Stimulated activated CD8-positive, alpha-beta memory T cell treated with anti-CD3 and anti-CD28 coated beads, Interleukin-4, amount 100 ng/mL, for 4 hours (primary cell): ENCODE data around the gene VOPP1.
"Not testable (repeated sequence)": the region's sequence is repeated elsewhere in the genome, so short reads cannot be mapped to it uniquely, and the experiment has no call there.

Experiments used
- DNase-seq, 2 donors: peaks; one replicate each; pipeline ENCODE4 v3.0.0-alpha.2; 2020; ENCODE audit warnings: low read depth in 2 of 2, low spot score in 1 of 2

The VOPP1 gene

DNA sequence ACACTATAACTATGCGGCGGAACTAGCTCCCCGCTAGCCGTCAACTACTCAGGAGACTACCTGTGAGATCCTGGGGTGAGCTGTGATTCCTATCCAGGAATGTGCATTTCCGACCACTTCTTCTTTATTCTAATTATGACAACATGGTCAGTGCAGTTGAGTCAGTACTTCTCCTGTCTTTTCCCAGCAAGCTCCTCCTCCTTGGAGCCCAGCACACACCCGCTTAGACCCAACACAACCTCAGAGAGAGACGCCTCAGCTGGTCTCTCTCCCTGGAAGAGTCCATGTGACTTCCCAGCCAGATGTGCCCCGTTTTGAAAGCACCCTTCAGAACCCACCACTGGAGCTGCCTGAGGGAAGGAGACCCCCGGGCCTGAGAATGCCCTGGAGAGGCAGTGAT is 100.7 kb downstream of the VOPP1 start:
- DNase-seq, result not testable (repeated sequence)

DNA sequence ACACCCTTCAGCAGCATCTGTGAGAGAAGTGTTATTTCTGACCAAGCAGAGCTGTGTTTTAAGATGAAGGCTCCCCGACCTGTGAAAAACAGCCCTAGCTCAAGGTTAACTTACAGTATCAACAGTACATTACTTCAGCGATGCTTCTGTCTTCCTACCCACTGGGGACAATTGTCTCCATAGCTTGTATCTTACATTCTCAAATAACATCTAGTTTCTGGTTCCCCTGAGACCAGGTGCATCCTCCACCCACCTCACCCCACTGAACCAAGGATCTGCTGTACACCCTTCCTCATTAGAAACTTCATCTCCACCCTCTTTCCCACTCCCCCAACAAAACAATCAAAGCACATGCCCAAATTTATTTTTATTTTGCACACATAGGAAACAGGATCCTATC is 102.0 kb downstream of the VOPP1 start:
- no peak for DNase-seq

DNA sequence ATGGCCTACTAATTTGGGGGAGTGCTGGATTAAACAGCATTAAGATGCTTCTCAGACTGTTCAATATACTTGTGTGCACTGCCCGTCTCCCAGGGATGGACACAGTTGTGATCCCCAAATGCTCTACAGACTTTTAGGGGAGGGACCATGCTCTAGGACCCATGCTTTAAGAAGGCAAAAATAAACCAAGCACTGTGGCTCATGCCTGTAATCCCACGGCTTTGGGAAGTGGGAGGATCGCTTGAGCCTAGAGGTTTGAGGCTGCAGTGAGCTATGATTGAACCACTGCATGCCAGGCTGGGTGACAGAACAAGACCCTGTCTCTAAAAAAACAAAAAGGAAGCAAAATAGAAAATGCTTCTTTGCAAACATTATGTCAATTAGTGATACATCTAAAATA is 102.6 kb downstream of the VOPP1 start:
- DNase-seq, result no peak

DNA sequence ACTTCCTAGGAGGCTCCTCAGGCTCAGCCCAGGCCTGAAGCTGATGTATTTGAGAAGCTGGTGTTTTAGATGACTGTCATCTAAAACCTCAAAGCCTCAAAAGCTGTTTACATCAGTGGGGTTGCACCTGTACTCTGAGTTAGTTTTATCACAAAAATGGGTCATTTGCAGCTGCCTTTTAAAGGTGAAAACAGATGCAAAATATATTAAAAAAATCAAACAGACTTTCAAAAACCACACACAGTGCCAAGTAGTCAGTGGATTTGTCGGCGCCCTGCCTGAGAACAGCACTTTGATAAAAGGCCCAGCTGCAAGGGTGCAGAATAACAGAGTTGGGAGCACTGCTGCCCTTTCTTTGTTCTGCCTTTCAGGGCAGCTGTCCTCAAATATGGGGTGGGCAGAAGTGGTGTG is 103.0 kb downstream of the VOPP1 start:
- DNase-seq, result no peak

DNA sequence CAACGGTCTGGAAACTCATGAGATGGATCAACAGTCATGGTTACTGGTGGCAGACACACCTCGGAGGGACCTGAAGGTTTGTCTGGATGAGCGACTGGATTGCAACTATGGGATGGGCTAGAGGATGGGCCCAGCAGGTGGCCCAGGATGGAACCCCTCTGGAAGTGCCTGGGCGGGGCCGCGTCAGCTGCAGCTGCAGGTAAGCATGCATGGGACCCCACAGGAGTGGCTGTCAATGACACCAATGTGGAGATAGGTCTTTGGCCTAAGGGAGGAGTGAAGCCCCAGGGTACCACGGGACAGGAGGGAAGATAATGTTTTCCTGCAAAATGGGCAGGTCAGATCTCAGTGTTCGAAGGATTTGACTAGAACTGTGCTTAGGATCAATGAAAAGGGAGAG is 103.8 kb downstream of the VOPP1 start:
- DNase-seq, result no peak

DNA sequence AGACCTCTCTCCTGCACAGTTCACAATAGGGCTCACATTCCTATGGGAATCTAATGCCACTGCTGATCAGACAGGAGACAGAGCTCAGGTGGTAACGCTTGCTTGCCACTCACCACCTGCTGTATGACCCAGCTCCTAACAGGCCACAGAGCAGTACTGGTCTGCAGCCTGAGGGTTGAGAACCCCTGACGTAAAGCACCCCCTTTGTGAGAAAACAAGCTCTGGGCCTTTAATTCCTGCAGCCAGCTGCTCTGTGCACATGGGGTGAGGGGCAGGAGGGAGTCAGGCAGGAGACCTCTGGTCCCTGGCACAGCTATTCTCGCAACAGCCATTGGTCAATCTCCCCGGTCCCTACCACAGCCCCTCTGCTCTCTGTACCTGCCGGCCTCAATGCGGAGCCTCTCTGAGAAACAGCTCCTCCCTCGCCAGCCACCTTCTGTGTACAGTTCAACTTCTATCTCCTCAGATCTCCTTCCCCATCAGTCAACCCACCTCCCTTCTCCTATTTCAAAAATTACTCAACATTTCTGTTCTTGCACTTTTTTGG is 105.2 kb downstream of the VOPP1 start:
- DNase-seq, result no peak

DNA sequence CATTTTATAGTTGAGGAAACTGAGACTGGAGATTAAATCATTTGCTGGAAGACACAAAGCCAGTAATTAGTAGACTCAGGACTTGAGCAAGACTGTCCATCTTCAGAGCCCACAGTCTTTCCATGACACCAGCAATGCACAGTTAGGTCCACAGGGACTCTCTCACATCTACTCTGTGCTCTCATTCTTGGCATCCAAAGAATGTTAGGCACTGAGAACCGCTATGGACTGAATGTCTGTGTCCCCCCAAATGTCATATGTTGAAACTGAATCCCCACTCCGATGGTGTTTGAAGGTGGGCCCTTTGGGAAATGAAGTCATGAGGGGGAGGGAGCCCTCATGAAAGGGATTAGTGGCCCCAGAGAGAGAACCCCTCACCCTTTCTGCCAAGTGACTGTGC is 106.6 kb downstream of the VOPP1 start:
- DNase-seq, result no peak

GRCh38 chr7:55464422-55464821 is 107.9 kb downstream of the VOPP1 start:
- no peak for DNase-seq

DNA sequence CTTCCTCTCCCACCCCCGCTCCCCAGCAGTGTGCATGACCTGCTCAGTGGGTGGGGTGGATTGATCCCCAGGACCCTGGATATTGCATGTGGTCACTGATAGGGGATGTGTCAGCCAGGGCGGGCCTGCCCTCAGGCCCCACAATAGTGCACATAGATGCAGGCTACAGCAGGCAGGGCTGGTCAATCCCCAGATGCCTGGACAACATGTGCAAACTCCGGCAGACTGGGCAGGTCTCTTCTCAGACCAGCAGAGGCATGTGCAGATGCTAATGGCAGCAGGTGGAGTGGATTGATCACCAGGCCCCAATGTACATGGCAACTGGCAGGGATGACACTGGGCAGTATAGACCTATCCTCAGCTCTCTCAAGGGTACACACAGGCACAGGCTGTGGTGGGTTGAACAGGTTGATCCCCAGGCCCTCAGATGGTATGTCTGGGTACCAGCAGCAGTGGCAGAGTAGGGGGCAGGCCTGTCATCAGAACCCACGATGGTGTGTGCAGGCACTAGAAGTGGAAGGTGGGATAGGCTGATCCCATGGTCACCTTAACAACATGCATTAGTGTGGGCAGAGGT is 108.5 kb downstream of the VOPP1 start:
- DNase-seq, result no peak

DNA sequence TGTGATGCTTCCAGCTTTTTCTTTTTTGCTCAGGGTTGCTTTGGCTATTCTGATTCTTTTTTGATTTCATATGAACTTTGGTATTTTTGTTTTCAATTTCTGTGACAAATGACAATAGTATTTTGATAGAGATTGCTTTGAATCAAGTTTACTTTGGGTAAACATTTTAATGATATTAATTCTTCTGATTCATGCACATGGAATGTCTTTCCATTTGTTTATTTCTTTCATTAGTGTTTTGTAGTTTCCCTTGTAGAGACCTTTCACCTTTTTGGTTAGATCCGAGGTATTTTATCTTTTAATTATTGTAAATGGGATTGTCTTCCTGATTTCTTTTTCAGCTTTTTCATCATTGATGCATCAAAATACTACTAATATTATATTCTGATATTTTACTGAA is 114.0 kb downstream of the VOPP1 start:
- DNase-seq, result no peak

- no peak for DNase-seq
Measured at GRCh38 chr7:55457801-55458200, 114.5 kb downstream of the VOPP1 start.

- DNase-seq, result no peak
Measured at GRCh38 chr7:55452971-55453370, 119.3 kb downstream of the VOPP1 start.

DNA sequence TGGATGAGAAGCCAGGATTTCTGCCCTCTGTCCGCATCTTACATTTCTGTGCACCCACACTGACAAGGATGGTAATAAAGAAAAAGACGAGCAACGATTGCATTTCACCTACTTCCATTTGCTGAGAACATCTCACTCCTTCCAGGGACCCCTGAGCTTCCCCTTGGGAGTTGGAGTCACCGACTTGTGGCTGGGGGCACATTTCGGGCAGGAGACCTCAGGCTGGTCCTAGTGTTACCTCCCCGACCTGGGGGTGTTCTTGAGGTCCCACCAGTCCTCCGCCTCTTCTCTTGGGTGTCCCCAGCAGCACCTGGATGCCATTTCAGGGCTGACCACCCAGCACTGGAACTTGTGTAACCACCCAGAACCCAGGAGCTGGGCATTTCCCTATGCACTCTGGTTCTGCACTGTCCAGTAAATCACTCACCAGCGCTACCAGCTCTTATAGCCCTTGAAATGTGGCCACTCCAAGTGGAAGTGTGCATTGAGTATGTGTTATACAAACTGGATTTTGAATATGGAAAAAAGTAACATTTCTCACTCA is 122.2 kb downstream of the VOPP1 start:
- DNase-seq, result no peak

DNA sequence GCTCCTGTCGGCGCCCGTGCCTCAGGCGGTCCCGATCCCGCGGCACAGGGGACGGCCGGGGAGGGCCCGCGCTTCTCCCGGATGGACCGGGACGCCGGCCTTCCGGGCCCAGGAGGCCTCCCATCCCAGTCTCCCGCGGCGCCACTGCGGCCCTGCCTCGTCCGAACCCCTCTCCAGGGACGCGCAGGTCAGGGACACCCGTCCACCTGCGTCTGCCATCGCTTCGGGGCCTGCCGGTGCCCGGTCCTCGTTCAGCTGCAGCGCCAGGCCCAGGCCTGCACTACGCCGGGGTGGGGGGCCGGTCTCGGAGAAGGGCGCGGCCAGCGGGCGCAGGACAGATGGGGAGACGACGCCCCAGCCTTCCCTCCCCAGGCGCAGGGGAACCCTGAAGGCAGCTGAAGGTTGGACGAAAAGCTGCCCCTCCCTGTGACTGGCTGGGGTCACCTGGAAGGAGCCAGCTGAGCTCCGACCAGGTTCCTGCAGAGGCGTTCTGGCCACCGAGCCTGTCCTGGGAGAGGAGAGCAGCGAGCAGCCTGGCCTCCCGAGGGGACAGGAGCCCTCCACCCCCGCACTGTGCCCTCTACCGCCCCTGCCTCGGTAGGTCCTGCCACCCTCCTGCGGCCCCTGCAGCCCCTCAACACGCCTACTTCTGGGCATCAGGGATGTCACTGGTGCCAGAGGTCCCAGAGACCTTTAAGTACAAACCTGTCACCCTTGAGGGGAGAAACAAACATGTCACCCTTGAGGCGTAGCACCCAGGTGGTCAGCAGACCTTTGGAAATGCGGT is 122.9 kb downstream of the VOPP1 start:
- no peak for DNase-seq

GRCh38 chr7:55448526-55448925 is 123.8 kb downstream of the VOPP1 start:
- DNase-seq, result no peak

DNA sequence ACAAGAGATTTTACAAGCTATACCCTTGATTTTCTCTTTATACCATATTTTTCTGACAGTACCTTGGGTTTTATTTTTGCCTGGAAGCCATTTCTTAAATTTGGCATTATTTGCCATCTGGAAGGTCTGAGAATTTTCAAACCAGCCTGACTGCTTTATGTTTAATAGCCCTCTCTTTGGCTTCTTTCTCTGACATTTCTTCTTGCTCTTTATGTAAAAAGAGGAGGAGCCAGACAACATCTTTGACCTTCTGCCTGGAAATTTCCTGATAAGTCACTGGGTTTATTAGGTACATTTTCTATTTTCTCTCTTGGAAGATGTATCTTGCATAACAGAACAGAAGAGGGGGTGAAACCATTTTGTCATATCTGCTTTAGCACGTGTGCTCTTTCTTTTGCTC is 127.5 kb downstream of the VOPP1 start:
- no peak for DNase-seq

- no peak for DNase-seq
Measured at GRCh38 chr7:55441774-55442522, 130.4 kb downstream of the VOPP1 start.

DNA sequence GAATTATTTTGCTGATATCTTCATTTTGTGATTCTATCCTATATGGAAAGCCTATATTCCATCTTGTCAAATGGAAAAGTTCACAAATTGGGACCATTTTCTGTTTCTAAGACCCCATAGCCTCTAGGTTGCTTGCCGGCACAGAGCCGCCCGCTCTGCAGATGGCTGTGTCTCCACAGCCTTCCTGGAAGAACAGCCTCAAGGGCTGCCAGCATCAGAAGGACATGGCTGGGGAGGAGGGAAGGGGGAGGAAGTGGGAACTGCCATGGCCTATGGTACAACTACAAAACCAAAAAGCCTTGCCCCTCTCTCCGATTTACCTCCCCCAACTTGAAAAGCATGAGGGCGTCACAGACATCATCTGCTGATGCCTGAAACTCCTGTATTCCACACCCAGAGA is 131.3 kb downstream of the VOPP1 start:
- no peak for DNase-seq

DNA sequence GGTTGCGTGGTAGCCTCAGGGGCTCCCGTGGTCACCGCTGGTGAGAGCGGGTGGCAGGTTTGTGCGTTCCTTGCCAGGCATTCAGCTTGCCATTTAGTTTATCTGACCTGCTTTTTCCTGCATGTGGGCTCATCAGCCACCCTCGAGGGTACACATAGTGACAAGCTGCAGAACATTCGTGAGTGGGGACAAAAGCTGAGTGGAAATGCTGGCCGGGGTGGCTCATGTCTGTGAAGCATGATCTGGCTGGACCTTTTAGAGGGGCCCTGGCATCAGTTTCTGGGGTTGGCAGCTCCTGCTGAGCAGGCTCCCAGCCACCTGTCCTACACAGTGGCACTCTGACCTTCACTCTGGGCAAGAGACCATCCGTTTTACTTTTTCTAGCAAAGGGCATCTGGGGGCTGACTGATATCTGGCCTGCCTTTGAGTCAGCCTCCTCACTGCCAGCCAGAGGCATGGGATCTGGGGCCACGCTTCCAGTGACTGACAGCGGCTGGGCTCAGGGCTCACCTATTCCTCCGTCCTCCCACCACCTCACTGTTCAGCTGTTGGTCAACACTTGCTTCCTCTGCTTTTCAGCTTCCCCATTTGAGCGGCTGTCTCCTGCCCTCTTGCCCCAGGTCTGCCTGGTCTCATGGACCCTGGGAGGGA is 132.1 kb downstream of the VOPP1 start:
- DNase-seq, result no peak

- DNase-seq, result no peak
Measured at GRCh38 chr7:55439627-55440026, 132.7 kb downstream of the VOPP1 start.
